ENCODE data around the gene AGXT. TPM values are rescaled to one million over a fixed set of nuclear protein-coding genes. Genes with fewer than 3 reads are reported as not detected.

The AGXT gene
- total and polyA plus RNA-seq, 4 donors: 254 to 1,572 (median 1,428) TPM

DNA sequence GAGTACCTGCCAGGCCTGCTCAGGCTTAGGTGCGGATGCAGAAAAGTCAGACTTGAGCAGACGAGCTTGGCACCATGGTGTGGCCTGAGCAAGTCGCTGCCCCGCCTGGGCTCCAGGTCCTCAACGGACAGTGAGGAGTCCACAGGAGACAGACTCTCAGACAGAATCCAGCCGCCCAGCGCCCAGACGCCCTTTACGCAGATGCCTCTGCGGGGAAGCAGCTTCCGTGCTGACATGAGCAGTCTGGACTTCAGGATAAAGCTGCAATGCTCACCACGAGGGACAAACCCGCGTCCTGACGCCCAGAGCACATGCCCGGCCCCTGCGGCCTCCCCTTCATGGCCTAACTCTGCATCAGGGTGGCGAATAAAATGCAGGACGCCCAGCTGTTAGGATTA, 30.8 kb downstream of the AGXT start:
- Histone ChIP-seq H3K9ac (ENCODE audit: low read depth in 1 of 2, low read length in 2 of 2) (no peak overlapping the region), H3K36me3 (ENCODE audit: control insufficient read depth in 4 of 4, insufficient read depth in 3 of 4, low read depth in 1 of 4, low read length in 3 of 4) (no peaks in the 10 kb centered on the region), H3K4me1 (ENCODE audit: control insufficient read depth in 4 of 4, insufficient read depth in 4 of 4, low read length in 3 of 4) (peaks cover 8 to 25% (median 18%) of the 10 kb centered on the region in 4 donors), H3K4me3 (ENCODE audit: low read depth in 1 of 3, low read length in 3 of 3) (no peak overlapping the region), H3K27ac (ENCODE audit: low read depth in 1 of 2, low read length in 2 of 2) (no peak overlapping the region), H3K9me3 (ENCODE audit: control insufficient read depth in 4 of 4, low read length in 3 of 4) (peaks cover 0 to 3% (median 0%) of the 10 kb centered on the region in 4 donors), H3K27me3 (ENCODE audit: control insufficient read depth in 4 of 4, insufficient read depth in 4 of 4, low read length in 3 of 4) (no peaks in the 10 kb centered on the region)
- TF ChIP-seq FOXA2 (IDR thresholded peaks at IDR 0.05): no peak
- no peak for TF ChIP-seq SP1 (IDR thresholded peaks at IDR 0.05)
- TF ChIP-seq, protein P1, sequence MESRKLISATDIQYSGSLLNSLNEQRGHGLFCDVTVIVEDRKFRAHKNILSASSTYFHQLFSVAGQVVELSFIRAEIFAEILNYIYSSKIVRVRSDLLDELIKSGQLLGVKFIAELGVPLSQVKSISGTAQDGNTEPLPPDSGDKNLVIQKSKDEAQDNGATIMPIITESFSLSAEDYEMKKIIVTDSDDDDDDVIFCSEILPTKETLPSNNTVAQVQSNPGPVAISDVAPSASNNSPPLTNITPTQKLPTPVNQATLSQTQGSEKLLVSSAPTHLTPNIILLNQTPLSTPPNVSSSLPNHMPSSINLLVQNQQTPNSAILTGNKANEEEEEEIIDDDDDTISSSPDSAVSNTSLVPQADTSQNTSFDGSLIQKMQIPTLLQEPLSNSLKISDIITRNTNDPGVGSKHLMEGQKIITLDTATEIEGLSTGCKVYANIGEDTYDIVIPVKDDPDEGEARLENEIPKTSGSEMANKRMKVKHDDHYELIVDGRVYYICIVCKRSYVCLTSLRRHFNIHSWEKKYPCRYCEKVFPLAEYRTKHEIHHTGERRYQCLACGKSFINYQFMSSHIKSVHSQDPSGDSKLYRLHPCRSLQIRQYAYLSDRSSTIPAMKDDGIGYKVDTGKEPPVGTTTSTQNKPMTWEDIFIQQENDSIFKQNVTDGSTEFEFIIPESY (IDR thresholded peaks at IDR 0.05): no peak
- TF ChIP-seq, protein P2, sequence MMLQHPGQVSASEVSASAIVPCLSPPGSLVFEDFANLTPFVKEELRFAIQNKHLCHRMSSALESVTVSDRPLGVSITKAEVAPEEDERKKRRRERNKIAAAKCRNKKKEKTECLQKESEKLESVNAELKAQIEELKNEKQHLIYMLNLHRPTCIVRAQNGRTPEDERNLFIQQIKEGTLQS (IDR thresholded peaks at IDR 0.05): no peak
- TF ChIP-seq EGR1 (IDR thresholded peaks at IDR 0.05; ENCODE audit: low read depth in 2 of 2): no peak
- TF ChIP-seq RXRA (IDR thresholded peaks at IDR 0.05): no peak
- TF ChIP-seq GABPA (IDR thresholded peaks at IDR 0.05 in 1 of 2, conservative IDR thresholded peaks at IDR 0.05 in 1 of 2): no peak
- TF ChIP-seq FOXA1 (IDR thresholded peaks at IDR 0.05): no peak
- TF ChIP-seq, protein P3, sequence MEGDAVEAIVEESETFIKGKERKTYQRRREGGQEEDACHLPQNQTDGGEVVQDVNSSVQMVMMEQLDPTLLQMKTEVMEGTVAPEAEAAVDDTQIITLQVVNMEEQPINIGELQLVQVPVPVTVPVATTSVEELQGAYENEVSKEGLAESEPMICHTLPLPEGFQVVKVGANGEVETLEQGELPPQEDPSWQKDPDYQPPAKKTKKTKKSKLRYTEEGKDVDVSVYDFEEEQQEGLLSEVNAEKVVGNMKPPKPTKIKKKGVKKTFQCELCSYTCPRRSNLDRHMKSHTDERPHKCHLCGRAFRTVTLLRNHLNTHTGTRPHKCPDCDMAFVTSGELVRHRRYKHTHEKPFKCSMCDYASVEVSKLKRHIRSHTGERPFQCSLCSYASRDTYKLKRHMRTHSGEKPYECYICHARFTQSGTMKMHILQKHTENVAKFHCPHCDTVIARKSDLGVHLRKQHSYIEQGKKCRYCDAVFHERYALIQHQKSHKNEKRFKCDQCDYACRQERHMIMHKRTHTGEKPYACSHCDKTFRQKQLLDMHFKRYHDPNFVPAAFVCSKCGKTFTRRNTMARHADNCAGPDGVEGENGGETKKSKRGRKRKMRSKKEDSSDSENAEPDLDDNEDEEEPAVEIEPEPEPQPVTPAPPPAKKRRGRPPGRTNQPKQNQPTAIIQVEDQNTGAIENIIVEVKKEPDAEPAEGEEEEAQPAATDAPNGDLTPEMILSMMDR (IDR thresholded peaks at IDR 0.05; ENCODE audit: low read depth, low read length, missing input control): no peak
- no peak for TF ChIP-seq JUND (IDR thresholded peaks at IDR 0.05)
- TF ChIP-seq HNF4G (IDR thresholded peaks at IDR 0.05): no peak
- TF ChIP-seq, protein P4, sequence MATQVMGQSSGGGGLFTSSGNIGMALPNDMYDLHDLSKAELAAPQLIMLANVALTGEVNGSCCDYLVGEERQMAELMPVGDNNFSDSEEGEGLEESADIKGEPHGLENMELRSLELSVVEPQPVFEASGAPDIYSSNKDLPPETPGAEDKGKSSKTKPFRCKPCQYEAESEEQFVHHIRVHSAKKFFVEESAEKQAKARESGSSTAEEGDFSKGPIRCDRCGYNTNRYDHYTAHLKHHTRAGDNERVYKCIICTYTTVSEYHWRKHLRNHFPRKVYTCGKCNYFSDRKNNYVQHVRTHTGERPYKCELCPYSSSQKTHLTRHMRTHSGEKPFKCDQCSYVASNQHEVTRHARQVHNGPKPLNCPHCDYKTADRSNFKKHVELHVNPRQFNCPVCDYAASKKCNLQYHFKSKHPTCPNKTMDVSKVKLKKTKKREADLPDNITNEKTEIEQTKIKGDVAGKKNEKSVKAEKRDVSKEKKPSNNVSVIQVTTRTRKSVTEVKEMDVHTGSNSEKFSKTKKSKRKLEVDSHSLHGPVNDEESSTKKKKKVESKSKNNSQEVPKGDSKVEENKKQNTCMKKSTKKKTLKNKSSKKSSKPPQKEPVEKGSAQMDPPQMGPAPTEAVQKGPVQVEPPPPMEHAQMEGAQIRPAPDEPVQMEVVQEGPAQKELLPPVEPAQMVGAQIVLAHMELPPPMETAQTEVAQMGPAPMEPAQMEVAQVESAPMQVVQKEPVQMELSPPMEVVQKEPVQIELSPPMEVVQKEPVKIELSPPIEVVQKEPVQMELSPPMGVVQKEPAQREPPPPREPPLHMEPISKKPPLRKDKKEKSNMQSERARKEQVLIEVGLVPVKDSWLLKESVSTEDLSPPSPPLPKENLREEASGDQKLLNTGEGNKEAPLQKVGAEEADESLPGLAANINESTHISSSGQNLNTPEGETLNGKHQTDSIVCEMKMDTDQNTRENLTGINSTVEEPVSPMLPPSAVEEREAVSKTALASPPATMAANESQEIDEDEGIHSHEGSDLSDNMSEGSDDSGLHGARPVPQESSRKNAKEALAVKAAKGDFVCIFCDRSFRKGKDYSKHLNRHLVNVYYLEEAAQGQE (IDR thresholded peaks at IDR 0.05): no peak
- TF ChIP-seq, protein P5, sequence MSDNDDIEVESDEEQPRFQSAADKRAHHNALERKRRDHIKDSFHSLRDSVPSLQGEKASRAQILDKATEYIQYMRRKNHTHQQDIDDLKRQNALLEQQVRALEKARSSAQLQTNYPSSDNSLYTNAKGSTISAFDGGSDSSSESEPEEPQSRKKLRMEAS (IDR thresholded peaks at IDR 0.05): no peak
- TF ChIP-seq HNF4A (conservative IDR thresholded peaks at IDR 0.05): no peak
- TF ChIP-seq TAF1 (conservative IDR thresholded peaks at IDR 0.05): no peak
- TF ChIP-seq YY1 (IDR thresholded peaks at IDR 0.05): no peak
- TF ChIP-seq NR2F2 (IDR thresholded peaks at IDR 0.05): no peak
- DNase-seq (ENCODE audit: low spot score): no peak
- WGBS: 94% methylated on average over 19 of the region's 19 CpGs
